ENCODE measurements around the gene NRG4.
"Not testable (repeated sequence)": the region's sequence is repeated elsewhere in the genome, so short reads cannot be mapped to it uniquely, and the experiment has no call there.

NRG4 gene

DNA sequence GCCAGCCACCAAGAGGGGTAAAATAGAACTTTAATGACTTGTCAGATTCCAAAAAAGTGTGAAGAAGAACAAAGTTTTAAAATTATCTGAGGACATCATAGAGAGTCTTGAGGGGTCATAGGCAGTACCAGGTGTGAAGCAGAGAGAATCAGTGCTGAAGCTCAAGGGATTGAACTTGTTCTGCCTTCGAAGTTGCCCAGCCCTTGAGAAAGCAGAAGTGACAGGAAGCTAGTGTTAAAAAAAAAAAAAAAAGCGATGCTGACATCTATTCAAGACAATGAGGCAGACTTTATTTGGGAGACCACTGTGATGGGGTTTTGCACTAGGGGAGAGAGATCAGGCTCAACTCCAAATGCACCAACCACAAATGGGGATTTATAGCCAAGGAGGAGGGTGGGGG is 86.8 kb downstream of the NRG4 start:
- no peak for DNase-seq

GRCh38 chr15:75924576-75924975 is 87.6 kb downstream of the NRG4 start:
- DNase-seq, result no peak

DNA sequence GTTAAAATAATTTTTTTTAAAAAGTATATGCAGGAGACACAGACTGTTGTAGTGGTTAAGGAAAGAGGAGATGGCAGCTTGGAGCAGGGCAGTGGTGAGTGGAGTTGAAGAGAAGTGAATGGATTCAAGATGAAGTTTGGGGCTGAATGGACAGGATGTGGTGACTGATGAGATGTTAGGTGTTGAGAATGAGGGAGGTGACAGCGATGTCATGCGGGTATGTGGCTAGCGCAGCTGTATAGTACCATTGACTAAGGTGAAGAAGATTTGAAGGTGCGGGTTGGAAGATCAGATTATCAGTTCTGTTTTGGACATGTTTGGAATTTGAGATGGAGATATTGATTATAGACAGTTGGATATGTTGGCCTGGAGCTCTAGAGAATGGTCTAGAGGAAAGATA is 88.5 kb downstream of the NRG4 start:
- no peak for DNase-seq

DNA sequence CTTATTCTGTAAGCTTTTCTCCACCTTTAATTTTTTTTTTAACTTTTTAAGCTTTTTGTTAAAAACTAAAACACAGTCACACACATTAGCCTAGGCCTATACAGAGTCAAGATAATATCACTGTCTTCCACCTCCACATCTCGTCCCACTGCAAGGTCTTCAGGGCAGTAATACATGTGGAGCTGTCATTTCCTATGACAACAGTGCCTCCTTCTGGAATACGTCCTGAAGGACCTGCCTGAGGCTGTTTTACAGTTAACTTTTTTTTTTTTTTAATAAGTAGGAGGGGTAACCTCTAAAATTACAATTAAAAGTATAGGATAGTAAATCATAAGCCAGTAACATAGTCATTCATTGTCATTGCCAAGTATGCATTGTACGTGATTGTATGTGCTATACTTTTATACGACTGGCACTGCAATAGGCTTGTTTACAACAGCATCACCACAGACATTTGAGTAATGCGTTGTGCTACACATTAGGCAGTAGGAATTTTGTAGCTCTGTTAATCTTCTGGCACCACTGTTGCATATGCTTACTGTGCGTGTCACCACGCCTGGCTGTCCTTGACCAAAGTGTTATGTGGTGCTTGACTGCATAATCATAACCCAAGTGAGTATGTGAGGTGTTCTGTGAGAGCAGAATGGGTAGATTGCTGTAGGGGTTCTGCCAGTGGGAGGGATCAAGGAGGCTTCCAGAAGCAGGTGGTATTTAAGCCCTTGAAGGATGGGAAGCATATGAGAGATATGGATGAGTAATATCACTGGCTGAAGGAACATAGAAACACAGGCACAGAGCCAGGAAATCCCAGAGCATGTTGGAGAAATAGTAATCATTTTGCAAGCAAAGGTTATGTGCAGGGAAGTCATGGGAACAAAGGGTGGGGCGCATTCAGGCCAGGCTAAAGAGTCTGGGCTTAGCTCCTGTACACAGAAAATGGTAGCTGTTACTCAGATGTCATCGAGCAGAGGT is 90.2 kb downstream of the NRG4 start:
- peak; percentile 10 for DNase-seq

DNA sequence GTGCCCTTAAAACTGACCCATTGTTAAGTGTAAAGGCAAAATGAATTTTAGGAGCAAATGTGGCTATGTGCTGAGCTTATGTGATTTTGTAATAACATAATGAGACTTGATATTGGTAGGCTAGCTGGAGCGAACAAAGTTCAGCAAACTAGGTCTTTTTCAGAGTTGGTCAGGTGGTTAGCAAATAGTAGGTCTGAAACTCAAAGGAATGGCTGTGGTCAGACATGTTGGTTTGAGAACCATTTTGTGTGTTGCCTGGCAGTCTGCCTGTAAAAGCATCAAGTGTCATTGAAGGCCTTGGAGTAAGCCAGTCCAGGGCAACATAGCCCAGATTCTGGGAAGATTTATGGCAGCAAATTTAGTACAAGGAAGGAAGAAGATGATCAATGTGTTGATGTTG is 92.1 kb downstream of the NRG4 start:
- DNase-seq, result no peak

DNA sequence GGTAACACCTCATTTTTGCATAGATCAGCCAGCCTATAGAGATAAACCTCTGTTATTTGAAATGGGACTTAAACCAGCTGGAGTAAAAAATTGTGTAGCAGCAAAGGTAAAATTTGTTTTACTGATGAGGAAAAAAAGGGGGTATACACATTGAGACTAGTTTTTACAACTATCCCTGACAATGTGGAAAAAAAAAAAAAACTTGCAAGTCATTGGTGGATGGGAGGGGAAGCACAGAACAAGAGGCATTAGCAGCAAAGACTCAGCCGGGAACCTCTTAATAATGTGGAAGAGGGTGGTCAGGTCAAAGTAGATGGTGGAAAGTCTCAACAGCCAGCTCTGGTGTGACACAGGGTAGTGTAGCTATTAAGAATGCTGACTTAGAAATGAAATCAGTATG is 94.1 kb downstream of the NRG4 start:
- DNase-seq, result no peak

DNA sequence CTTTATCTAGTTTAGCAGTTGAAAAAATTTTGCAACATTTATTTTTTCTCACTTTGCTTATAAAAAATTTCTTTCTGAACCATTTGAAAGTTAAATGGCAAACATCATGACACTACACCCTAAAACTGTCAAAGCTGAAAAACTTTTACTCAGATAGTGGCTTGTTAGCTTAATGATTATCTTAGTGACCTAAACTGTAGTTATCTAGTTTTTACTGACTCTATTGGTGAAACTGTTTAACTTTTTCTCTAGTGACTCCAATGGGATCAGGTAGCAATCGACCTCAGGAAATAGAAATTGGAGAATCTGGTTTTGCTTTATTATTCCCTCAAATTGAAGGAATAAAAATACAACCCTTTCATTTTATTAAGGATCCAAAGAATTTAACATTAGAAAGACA is 95.2 kb downstream of the NRG4 start:
- no peak for DNase-seq

DNA sequence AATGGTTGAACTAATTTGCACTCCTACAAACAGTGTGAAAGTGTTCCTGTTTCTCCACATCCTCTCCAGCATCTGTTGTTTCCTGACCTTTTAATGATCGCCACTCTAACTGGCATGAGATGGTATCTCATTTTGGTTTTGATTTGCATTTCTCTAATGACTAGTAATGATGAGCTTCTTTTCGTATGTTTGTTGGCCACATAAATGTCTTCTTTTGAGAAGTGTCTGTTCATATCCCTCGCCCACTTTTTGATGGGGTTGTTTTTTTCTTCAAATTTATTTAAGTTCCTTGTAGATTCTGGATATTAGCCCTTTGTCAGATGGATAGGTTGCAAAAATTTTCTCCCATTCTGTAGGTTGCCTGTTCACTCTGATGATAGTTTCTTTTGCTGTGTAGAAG is 101.9 kb downstream of the NRG4 start:
- not testable (repeated sequence) for DNase-seq

- DNase-seq, result no peak
Observed at GRCh38 chr15:75905231-75905630, 107.0 kb downstream of the NRG4 start.

DNA sequence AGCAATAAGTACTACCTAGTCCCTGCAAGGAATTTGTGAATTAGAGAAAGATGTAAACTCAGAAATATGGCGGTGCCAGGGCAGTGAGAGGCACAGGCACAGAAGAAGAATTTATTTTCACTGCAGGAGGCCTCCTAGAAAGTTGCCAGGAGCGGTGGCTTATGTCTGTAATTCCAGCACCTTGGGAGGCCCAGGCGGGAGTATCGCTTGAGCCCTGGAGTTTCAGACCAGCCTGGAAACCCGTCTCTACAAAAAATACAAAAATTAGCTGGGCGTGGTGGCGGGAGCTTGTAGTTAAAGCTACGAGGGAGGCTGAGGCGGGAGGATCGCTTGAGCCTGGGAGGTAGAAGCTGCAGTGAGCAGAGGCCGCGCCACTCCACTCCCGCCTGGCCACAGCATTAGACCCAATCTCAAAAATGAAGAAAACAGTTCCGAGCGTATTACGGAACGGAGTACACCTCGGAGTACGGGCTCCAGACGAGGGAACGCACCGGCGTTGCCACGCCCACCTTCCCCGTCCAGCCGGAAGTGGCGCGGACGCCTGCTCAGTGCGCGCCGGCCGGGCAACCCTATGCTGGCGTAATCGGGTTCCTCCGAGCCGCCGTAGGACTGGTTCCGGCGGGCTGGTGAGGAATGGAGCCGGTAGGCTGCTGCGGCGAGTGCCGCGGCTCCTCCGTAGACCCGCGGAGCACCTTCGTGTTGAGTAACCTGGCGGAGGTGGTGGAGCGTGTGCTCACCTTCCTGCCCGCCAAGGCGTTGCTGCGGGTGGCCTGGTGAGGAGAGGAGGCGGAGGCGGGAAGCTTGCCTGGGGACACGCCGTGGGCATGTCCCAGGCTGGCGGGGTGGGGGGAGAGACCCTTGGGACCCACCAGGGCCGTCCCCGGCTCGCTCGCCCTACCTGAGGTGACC is 108.6 kb downstream of the NRG4 start, which contains the start of gene FBXO22:
Gene FBXO22, plus strand, starts transcription at position 548 of the 909 bp plus-strand sequence. Its CDS starts 86 bp downstream, at position 634.
- peak; percentile 68 for DNase-seq

DNA sequence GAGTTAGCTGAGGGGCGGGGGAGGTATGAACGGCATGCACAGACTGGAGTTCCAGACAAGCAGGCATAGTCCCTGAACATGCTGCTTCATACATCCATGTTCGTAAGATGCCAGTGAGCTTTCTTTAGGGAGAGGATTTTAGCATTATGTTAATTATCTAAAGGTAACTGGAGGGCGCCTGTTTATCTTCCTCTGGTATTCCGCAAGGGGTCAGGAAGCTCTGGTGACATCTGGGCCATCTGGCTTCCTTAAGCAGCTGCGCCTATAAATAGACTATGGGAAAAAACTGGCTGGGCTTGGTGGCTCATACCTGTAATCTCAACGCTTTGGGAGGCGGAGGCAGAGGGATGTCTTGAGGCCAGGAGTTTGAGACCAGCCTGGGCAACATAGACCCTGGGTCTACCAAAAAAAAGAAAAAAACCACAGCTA is 110.1 kb downstream of the NRG4 start:
- DNase-seq, result peak; percentile 27

DNA sequence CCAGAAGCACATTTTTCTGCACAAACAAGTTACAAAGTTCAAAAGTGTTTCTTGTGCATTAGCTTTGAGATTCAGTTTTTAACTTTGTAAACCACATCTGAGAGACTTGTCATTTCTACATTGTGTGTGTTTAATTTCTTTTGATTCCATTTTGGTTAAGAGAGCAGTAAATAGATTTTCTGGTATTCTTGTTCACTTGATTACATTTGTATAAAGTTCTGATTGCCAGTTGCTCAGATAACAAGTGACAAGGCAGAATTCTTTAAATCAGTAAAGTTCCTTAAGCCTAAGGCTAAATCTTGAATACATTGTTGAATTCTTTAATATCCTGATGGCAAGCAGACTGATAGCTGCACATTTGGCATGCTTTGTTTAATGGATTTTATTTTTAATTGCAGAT is 111.6 kb downstream of the NRG4 start:
- DNase-seq, result no peak

DNA sequence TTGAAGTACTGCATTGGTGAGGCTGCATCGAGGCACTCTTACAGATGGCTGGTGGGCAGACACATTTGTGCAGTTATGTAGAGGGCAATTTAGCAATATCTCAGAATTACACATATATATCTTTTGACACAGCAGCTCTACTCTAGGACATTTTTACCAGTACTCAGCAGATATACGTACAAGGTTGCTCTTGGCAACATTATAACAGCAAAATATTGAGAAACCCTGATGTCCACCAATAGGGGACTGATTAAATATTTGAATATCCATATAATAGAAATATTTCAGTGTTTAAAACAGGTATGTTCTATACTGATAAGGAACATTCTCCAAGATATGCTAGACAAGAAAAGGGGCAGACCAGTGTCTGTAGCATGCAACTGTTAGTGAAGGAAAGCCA is 116.5 kb downstream of the NRG4 start:
- no peak for DNase-seq

DNA sequence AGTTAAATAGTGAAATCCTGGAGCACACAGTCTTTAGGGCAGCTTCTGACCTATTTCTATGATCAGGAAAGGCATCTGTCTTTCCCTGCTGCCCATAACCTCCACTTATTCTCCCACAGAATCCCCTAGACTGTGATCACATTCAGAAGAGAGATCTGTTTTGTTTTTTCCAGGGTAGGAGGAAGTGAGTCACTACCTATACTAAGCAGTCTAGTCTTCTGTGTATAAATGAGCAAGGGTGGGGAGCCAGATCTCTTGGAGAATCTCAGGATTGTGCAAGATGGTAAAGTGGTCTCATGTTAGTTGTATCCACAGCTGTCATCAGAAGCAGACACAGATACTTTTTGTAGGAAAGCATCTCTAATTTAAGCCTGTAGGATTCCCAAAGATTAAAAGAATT is 120.3 kb downstream of the NRG4 start:
- no peak for DNase-seq
